Upper lobe of right lung (tissue), 1 donor: Measurements from ENCODE around the gene SIGMAR1. TPM values are rescaled to one million over a fixed set of nuclear protein-coding genes. Genes with fewer than 3 reads are reported as not detected.

ENCODE experiments used
- ATAC-seq: fragments of 200-7000 bp; cut with Tn5 transposase; one replicate; pipeline ENCODE4 v1.9.1; 2020; ENCODE audit warnings: mild to moderate bottlenecking, moderate library complexity
- DNase-seq: peaks from one replicate; pipeline ENCODE4 v3.0.0-alpha.2; 2020
- H3K27ac ChIP-seq: fragments of 200-600 bp; one replicate; pipeline ENCODE4 v1.8.0; 2022
- H3K27me3 ChIP-seq: fragments of 200-600 bp; one replicate; pipeline ENCODE4 v1.8.0; 2022; ENCODE audit warnings: mild to moderate bottlenecking
- H3K36me3 ChIP-seq: fragments of 200-600 bp; one replicate; pipeline ENCODE4 v1.8.0; 2022
- H3K4me1 ChIP-seq: fragments of 200-600 bp; one replicate; pipeline ENCODE4 v1.8.0; 2022
- H3K4me3 ChIP-seq: fragments of 200-600 bp; one replicate; pipeline ENCODE4 v1.8.0; 2022; ENCODE audit warnings: mild to moderate bottlenecking
- H3K9me3 ChIP-seq: fragments of 200-600 bp; one replicate; pipeline ENCODE4 v1.8.0; 2022
- CTCF ChIP-seq: fragments of 200-600 bp; IDR thresholded peaks from one replicate; pipeline ENCODE4 v1.8.0; 2022; ENCODE audit warnings: antibody characterized with exemption
- intact Hi-C: fragments of 100-400 bp; cut with DNase I; formaldehyde crosslinking; loops from one replicate; pipeline ENCODE4 v1.11.0; 2022
- total RNA-seq: library from RNA; stranded (reverse); fragmentation: NEBNext Ultra II Directional; extraction: Animal tissue kit (Norgen Biotek cat#: 25700); gene quantifications from one replicate; pipeline ENCODE4 v1.2.1, GENCODE V29; 2021
- donor health status: DM: no; HTN: yes; CAD: no; lungs with severe emphysema.

SIGMAR1 gene
- total RNA-seq, 1 donor from 2014 or later = 40.5 TPM

- Histone ChIP-seq H3K9me3 (no peaks in the 10 kb centered on the region), H3K4me3 (peak overlapping the region; percentile 41), H3K4me1 (peaks cover 27% of the 10 kb centered on the region), H3K36me3 (no peaks in the 10 kb centered on the region), H3K27me3 (peaks cover 76% of the 10 kb centered on the region), H3K27ac (no peak overlapping the region)
- DNase-seq = no peak
- no peak for ATAC-seq
- TF ChIP-seq CTCF = no peak
- intact Hi-C loops = no loop called here
Observed at GRCh38 chr9:34588671-34589635, 48.6 kb downstream of the SIGMAR1 start.

GRCh38 chr9:34587271-34587670 lies 50.3 kb downstream of the SIGMAR1 start:
- Histone ChIP-seq H3K9me3 (no peaks in the 10 kb centered on the region), H3K27ac (no peak overlapping the region), H3K27me3 (peaks cover 79% of the 10 kb centered on the region), H3K4me1 (peaks cover 21% of the 10 kb centered on the region), H3K36me3 (no peaks in the 10 kb centered on the region), H3K4me3 (no peak overlapping the region)
- DNase-seq (no peak), ATAC-seq (no peak)
- intact Hi-C loops = no loop called here
- TF ChIP-seq CTCF = no peak

GRCh38 chr9:34585946-34586669 lies 51.5 kb downstream of the SIGMAR1 start:
- no peak for TF ChIP-seq CTCF
- intact Hi-C loops = no loop called here
- ATAC-seq = no peak
- H3K36me3 ChIP-seq = no peaks in the 10 kb centered on the region
- H3K4me3 ChIP-seq = no peak overlapping the region
- H3K4me1 ChIP-seq = peaks cover 17% of the 10 kb centered on the region
- H3K27me3 ChIP-seq = peaks cover 83% of the 10 kb centered on the region
- H3K9me3 ChIP-seq = no peaks in the 10 kb centered on the region
- DNase-seq = no peak
- H3K27ac ChIP-seq = no peak overlapping the region

- H3K27me3 ChIP-seq = peaks cover 83% of the 10 kb centered on the region
- ATAC-seq (no peak), DNase-seq (no peak)
- no peaks in the 10 kb centered on the region for H3K36me3 ChIP-seq
- no peak overlapping the region for H3K4me3 ChIP-seq
- H3K4me1 ChIP-seq = peaks cover 6% of the 10 kb centered on the region
- H3K9me3 ChIP-seq = no peaks in the 10 kb centered on the region
- H3K27ac ChIP-seq = no peak overlapping the region
- no peak for TF ChIP-seq CTCF
- intact Hi-C loops = no loop called here
Observed at GRCh38 chr9:34584970-34585369, 52.6 kb downstream of the SIGMAR1 start.

Other genes with a start within 250 kb of the SIGMAR1 start
- gene FAM219A, start 179.2 kb downstream of the SIGMAR1 start, total RNA-seq = 28.8 TPM
- gene DNAI1, start 179.0 kb downstream of the SIGMAR1 start, total RNA-seq = not detected
- 0.61 TPM for gene ENHO, start 114.8 kb downstream of the SIGMAR1 start, total RNA-seq
- gene CNTFR, start 48.1 kb downstream of the SIGMAR1 start, total RNA-seq = 2.9 TPM
- 16.7 TPM for gene RPP25L, start 25.7 kb downstream of the SIGMAR1 start, total RNA-seq
- 59.3 TPM for gene DCTN3, start 17.3 kb downstream of the SIGMAR1 start, total RNA-seq
- not detected for gene ARID3C, start 8.7 kb downstream of the SIGMAR1 start, total RNA-seq
- gene GALT, start 8.9 kb upstream of the SIGMAR1 start, total RNA-seq = 47.6 TPM
- gene IL11RA, start 14.4 kb upstream of the SIGMAR1 start, total RNA-seq = 18.7 TPM
- not detected for gene CCL27, start 24.9 kb upstream of the SIGMAR1 start, total RNA-seq
- 1.1 TPM for gene CCL19, start 53.5 kb upstream of the SIGMAR1 start, total RNA-seq
- gene CCL21, start 72.3 kb upstream of the SIGMAR1 start, total RNA-seq = 37.7 TPM